C4-2B (cell line): ENCODE measurements around the gene SHROOM2.

Source experiments
- ZFX ChIP-seq: fragments of 450-650 bp; IDR thresholded peaks from 2 replicates; pipeline ENCODE4 v1.6.1; 2017
- TF ChIP-seq, protein P1 (sequence below): fragments of 450-650 bp; conservative IDR thresholded peaks from 2 replicates; pipeline ENCODE4 v1.5.1; 2017; ENCODE audit warnings: mild to moderate bottlenecking

DNA sequence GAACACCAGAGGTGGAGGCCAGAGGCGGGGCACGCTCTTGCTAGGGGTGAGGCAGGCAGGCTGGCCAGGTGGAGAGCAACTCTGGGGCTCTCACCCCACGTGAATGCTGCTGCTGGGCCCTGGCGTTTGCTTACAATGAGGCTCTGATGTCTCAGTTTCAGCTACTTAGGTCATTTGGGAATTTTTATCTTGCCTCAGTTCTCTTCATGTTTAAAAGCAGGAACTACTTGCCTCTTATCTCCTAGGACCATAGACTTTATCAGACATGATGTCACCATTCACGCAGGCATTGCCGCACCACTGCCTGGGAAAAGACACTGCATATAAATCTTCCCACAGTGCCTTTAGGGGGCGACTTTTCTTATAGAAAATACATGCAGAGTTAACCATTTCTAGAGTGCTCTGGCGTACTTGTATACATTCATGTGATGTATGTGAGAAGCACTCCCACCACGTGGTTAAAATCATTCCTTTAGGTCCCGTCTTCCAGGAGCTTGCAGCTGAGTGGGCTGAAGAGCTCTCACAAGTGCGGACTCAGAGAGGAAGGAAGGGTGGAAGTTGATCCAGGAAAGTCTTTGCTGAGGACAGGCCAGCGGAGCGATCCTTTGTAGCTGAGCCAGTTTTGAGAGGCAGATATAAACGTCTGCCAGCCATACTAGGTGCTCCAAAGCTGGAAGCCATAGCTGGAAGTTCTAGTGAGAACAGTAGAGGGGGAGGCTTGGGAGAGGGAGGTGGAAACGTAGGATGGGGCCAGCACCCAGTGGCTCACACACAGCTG lies 96.6 kb downstream of the SHROOM2 start:
- TF ChIP-seq, protein P1, sequence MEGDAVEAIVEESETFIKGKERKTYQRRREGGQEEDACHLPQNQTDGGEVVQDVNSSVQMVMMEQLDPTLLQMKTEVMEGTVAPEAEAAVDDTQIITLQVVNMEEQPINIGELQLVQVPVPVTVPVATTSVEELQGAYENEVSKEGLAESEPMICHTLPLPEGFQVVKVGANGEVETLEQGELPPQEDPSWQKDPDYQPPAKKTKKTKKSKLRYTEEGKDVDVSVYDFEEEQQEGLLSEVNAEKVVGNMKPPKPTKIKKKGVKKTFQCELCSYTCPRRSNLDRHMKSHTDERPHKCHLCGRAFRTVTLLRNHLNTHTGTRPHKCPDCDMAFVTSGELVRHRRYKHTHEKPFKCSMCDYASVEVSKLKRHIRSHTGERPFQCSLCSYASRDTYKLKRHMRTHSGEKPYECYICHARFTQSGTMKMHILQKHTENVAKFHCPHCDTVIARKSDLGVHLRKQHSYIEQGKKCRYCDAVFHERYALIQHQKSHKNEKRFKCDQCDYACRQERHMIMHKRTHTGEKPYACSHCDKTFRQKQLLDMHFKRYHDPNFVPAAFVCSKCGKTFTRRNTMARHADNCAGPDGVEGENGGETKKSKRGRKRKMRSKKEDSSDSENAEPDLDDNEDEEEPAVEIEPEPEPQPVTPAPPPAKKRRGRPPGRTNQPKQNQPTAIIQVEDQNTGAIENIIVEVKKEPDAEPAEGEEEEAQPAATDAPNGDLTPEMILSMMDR = no peak
- no peak for TF ChIP-seq ZFX
